ENCODE data around the gene SLC10A7. TPM values are rescaled to one million over a fixed set of nuclear protein-coding genes. Genes with fewer than 3 reads are reported as not detected.

SLC10A7 gene
- total RNA-seq, 1 experiment from 2014 or later: 37.1 TPM

DNA sequence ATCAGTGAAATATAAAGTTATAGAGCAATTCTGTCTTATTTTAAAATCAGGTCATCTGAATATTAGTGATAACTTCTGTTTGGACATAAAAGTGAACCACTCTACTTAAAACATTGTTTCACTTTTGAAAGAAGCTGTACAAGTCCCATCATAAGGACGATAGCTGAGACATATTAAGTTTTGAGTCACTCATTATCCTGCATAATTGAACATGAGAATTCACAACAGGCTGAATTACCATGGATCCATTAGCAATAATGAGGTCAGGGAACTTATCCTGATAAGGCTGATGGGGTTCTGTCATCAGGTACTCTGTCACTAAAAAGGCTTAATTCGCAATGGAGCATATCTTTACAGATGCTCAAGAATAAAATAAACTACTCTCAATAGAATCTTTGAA, 227.0 kb downstream of the SLC10A7 start:
- POLR2A ChIA-PET (ENCODE audit: low non-redundant PET): no interaction called here
- Histone ChIP-seq H3K27me3 (replicated peaks; ENCODE audit: insufficient read depth, low read depth, low read length, poor library complexity) (no peaks in the 10 kb centered on the region), H3K36me3 (ENCODE audit: insufficient read depth, low read length, poor library complexity, severe bottlenecking) (no peaks in the 10 kb centered on the region), H3K27ac (ENCODE audit: low read depth, low read length, poor library complexity, severe bottlenecking) (no peak overlapping the region), H3K9me3 (ENCODE audit: low read depth, low read length, poor library complexity, severe bottlenecking) (no peaks in the 10 kb centered on the region), H3K4me1 (ENCODE audit: insufficient read depth, low read length, poor library complexity, severe bottlenecking) (no peaks in the 10 kb centered on the region), H3K4me3 (ENCODE audit: low read depth, low read length, poor library complexity, severe bottlenecking) (no peak overlapping the region)
- CTCF ChIA-PET: no interaction called here
- intact Hi-C loops (cut with micrococcal nuclease; ENCODE audit: unreplicated experiment): no loop called here
- BruUV-seq (replicated peaks): no TSS peak
- no peak for DNase-seq (ENCODE audit: low spot score)
- TF ChIP-seq EZH2 (IDR thresholded peaks at IDR 0.05; ENCODE audit: borderline replicate concordance, low read depth, low read length, poor library complexity, severe bottlenecking) (no peak), CTCF (conservative IDR thresholded peaks at IDR 0.05; ENCODE audit: low read depth, low read length) (no peak)

DNA sequence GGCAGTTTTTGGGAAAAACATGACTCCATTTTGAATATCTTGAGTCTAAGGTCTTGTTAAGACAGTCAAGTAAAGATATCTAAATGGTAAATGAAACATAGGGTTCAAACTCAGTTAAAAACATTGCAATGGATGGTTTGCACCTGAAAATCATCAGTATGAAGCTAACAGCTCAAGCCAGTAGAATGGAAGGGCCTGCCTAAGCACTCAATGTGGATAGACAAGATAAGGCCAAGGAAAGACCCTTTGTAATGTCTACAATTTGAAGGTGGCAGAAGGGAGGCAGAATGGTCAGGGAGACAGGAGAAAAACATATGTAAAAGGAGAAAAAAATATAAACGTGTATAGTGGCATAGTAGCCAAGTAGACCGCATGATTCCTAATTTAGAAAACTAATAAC, 229.2 kb downstream of the SLC10A7 start:
- H3K27ac ChIP-seq (ENCODE audit: low read depth, low read length, poor library complexity, severe bottlenecking): no peak overlapping the region
- no peaks in the 10 kb centered on the region for H3K36me3 ChIP-seq (ENCODE audit: insufficient read depth, low read length, poor library complexity, severe bottlenecking)
- no peak overlapping the region for H3K4me3 ChIP-seq (ENCODE audit: low read depth, low read length, poor library complexity, severe bottlenecking)
- H3K27me3 ChIP-seq (replicated peaks; ENCODE audit: insufficient read depth, low read depth, low read length, poor library complexity): no peaks in the 10 kb centered on the region
- H3K4me1 ChIP-seq (ENCODE audit: insufficient read depth, low read length, poor library complexity, severe bottlenecking): no peaks in the 10 kb centered on the region
- no peak for TF ChIP-seq CTCF (conservative IDR thresholded peaks at IDR 0.05; ENCODE audit: low read depth, low read length)
- TF ChIP-seq EZH2 (IDR thresholded peaks at IDR 0.05; ENCODE audit: borderline replicate concordance, low read depth, low read length, poor library complexity, severe bottlenecking): no peak
- ChIA-PET CTCF (no interaction called here), POLR2A (ENCODE audit: low non-redundant PET) (no interaction called here)
- no peak for DNase-seq (ENCODE audit: low spot score)
- H3K9me3 ChIP-seq (ENCODE audit: low read depth, low read length, poor library complexity, severe bottlenecking): no peaks in the 10 kb centered on the region
- intact Hi-C loops (cut with micrococcal nuclease; ENCODE audit: unreplicated experiment): no loop called here
- BruUV-seq (replicated peaks): no TSS peak

DNA sequence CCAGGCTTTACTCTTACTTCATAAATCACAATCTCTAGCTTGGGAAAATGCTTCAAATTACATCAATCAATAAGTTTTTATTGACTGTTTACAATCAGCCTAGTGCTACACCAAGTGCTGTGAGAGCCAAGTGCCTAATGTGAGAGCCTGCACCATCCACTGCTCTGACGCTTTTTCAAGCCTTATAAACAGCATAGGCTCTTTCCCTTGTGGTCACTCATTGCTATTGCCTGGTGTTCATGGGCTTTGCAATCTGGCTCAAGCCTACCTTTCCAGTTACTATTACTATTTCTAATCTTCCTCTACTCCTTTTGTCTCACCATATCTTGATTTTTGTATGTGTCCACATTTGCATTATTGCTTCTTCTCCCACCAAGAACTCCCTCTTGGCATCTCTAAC, 230.4 kb downstream of the SLC10A7 start:
- intact Hi-C loops (cut with micrococcal nuclease; ENCODE audit: unreplicated experiment): no loop called here

More for the DNA sequence above, 230.4 kb downstream of the SLC10A7 start:
- no peak for TF ChIP-seq EZH2 (IDR thresholded peaks at IDR 0.05; ENCODE audit: borderline replicate concordance, low read depth, low read length, poor library complexity, severe bottlenecking)
- no peak for TF ChIP-seq CTCF (conservative IDR thresholded peaks at IDR 0.05; ENCODE audit: low read depth, low read length)
- DNase-seq (ENCODE audit: low spot score): no peak
- H3K36me3 ChIP-seq (ENCODE audit: insufficient read depth, low read length, poor library complexity, severe bottlenecking): no peaks in the 10 kb centered on the region
- H3K27me3 ChIP-seq (replicated peaks; ENCODE audit: insufficient read depth, low read depth, low read length, poor library complexity): no peaks in the 10 kb centered on the region
- H3K9me3 ChIP-seq (ENCODE audit: low read depth, low read length, poor library complexity, severe bottlenecking): no peaks in the 10 kb centered on the region
- no TSS peak for BruUV-seq (replicated peaks)
- no peaks in the 10 kb centered on the region for H3K4me1 ChIP-seq (ENCODE audit: insufficient read depth, low read length, poor library complexity, severe bottlenecking)
- H3K27ac ChIP-seq (ENCODE audit: low read depth, low read length, poor library complexity, severe bottlenecking): no peak overlapping the region
- CTCF ChIA-PET: no interaction called here
- no peak overlapping the region for H3K4me3 ChIP-seq (ENCODE audit: low read depth, low read length, poor library complexity, severe bottlenecking)
- POLR2A ChIA-PET (ENCODE audit: low non-redundant PET): no interaction called here
